HG03469 (cell line): ENCODE measurements around the gene PRDM16.
"Not testable (repeated sequence)": the region's sequence is repeated elsewhere in the genome, so short reads cannot be mapped to it uniquely, and the experiment has no call there.

Experiments used
- ATAC-seq: cut with Tn5 transposase; IDR thresholded peaks from one replicate; pipeline ENCODE4 v1.9.1; 2021; ENCODE audit warnings: mild to moderate bottlenecking, moderate library complexity, moderate number of reproducible peaks; ENCODE audit not compliant: unreplicated experiment

The PRDM16 gene

DNA sequence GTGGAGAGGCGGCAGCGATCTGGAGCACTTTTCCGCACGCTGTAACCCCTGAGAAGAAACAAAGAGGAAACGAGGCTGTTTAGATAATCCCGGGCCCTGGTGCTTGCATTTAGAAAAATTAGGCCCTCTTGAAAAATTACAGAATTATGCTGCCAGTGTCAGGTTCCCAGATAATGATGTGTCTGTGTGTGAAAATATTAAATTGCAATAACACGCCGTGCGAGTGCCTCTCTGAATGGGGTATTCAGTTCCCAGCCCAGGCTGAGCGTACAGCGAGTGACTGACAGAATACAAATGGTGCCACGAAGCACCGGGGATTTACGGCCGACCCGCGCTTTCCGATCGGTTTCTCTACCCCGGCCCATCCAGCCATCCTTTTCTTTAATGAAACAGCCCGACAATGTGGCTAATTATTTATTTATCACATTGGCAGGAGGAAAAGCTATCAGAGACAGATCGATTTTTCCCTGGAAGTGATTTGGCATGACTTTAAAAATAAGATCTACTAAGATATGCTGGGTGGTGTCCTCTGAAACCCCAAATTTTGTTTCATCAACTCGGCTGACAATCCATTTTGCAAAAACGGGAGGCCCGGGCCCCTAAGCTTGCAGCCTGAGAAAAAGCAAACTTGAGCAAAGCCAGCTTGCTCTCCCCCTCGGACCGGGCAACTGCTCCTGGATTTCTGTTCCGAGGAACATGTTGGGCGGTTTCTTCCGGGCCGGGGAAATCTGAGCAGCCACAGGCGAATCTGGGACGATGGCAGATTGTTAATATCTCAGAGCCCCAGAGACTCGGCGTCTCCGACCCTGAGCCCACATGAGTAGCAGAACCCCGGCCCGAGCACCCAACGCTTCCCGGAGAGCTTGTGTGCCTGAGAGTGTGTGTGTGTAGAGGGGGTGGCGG is 11.3 kb downstream of the PRDM16 start:
- ATAC-seq = no peak

DNA sequence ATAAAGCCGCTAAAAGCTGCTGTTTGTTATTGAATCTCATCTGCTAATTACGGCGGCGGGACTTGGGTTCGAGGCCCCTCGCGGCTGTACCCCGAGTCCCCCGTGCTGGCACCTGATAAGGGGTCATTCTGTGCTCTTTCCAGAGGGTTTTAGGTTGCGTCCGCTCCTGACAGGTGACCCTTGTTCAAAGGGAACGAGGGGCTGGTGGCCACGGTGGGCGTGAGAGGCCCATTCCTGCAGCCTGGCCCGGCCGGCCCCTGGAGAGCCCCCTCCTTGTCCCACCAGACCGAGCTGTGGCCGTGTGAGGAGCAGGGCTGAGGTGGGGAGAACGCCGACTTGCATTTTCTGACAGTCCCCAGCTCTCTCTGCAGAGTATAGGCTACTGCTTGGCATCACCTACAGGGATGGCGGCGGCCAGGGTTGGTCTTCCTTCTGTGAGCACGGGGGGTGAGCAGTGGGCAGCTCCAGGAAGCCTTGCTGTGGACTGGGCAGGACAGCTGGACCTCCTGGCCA is 12.2 kb downstream of the PRDM16 start:
- no peak for ATAC-seq

DNA sequence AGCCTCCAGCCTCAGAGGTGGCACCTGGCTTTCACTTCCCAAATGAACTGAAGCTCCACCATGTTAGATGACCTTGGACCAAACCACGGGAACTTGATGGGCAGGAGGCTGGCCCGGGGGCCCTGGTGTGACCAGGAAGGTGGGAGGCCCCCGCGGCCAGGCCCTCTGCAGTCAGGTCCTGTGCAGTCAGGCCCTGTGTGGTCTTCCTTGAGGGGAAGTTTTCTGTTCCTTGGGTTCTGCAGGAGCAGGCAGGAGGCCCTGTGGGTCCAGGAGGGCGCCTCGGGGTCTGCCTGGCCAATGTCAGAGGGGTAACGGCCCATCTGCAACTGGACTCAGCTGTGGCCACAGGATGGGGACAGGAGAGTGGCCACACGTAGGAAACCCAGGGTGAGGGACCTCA is 13.0 kb downstream of the PRDM16 start:
- no peak for ATAC-seq

DNA sequence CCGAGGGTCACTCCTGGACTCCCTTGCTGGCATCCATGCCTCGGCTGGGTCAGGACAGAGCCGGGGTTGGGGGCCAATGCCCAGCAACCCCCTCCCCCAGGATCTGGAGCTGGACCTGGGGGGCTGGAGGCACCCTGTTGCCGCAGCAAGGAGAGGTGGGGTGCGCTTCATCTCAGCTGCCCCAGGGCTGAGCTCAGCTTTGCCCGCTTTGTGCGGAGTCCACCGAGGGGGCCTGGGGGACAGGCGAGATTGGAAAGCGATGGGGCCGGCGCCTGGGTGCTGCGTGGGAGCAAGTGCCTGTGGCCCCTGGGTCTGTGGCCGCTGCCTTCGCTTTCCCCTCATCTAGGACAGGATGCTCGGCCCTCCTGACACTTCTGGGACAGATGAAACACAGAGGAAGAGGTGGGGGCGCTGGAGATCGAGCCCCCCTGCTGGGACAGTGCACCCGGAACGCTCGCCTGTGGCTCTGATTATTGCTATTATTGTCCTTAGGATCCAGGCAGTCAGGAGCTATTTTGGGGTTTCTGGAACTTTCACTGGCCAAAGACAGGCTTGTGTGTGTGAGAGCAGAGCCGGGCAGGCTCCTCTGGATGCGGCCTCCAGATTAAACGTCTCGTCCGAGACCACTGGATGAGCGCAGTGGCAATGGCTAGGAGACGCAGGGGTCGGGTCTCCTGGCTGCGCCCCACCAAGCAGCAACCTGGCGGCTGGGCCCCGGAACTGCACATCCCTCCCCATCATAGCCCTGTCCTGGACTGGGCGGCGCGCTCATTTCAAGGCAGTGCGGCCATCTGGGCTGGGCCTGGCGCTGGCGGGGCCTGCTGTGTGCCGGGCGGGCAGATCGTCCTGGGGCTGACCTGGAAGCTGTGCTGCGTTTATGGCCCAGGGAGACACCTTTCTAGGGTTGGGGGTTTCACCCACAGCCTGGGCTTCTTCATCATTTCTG is 13.8 kb downstream of the PRDM16 start:
- ATAC-seq = no peak

DNA sequence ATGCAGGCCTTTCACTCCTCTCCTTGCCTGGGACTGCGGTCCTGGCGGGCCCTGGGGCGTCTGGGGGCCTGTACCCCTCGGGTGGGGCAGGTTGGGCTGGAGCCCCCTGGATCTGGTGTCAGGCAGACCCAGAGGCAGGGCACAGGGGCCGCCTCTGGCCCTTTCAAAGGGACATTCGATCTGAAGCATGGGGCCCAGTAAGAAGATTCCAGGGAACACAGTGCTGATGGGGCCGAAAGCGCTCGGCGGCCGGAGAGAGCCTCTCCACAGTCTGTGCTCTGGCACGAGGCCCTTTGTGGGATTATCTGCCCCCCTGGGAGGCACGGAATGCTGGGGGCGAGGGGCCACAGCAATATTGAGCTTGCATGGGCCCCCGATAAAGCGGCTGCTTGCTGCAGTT is 15.2 kb downstream of the PRDM16 start:
- no peak for ATAC-seq

DNA sequence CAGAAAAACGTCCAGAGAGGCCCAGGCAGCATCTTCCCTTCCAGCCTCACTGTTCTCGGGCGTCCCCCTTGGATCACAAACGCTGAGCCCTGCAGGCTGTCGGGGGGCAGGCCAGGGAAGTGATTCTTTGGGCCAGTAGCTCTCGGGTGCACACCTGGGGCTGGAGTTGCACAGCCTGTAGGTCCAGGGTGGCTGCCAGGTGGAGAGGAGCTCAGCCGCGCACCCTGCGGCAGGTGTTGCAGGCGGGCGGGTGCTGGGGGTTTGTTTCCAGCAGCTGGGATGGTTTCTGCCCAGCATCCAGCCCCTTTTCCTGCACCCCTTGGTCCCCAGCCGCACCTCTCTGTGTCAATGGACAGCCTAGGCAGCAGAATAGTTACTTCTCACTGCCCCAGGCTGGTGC is 15.7 kb downstream of the PRDM16 start:
- no peak for ATAC-seq

DNA sequence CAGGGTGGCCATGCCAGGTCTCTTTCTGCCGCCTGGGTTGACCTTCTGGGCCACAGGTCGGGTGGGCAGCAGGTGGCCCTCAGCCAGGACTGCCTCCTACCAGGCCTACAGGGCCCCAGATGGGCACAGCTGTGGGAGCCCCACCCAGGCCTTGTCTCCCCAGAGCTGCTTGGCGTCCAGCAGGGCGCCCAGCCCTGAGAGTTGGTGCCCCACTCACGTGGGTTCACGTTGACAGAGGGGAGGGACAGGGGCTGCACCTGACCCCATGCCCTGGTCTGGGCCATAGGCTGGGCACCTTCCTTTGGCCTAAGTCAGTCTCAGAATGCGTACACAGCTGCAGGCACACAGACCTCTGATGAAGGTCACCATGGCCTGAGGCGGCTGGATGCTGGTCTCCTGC is 16.7 kb downstream of the PRDM16 start:
- no peak for ATAC-seq

DNA sequence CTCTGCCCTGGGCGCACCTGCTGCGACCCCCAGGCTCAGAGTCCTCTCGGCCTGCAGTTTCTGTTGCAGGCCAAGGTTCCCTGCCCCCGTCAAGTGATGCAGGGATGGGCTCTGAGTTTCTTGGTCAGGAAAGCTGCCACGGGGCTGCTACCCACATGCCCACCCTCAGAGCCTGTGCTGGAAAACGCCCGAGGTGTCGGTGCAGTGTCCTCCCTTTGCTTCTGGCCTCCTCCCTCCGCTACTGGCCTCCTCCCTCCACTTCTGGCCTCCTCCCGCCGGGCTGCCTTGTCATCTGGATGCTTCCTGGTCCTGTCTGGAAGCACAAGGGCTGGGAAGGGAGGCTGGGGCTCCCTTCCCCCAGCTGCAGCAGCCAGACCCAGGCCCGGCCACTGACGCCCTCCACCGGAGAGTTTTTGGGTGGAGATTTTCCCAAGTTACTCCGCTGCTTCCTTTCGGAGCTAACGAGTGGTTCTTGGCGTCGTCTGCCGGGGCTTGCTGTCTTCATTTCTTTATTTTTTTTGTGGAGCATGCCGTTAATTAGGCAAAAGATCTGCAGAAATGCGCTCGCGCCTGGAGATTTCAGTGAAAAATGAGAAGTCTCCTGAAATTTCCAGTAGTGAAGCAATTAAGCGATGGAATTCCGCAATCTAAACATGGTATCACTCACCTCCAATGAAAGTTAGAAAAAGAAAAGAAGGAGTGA is 17.4 kb downstream of the PRDM16 start:
- no peak for ATAC-seq

DNA sequence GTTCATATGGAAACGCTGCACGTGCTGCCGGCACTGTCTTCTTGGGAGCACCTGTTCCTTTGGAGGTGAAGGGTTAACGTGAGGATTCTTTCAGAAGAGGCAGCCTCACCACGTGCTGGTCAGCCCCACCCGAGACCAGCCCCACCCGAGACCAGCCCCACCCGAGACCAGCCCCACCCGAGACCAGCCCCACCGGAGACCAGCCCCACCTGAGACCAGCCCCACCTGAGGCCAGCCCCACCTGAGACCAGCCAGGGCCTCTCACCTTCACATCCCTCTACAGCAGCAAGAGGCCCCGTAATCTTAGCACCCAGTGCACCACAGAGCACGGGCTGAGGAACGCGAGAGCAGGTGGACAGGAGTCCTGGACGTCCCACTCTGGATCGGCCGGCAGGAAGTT is 18.0 kb downstream of the PRDM16 start:
- no peak for ATAC-seq

DNA sequence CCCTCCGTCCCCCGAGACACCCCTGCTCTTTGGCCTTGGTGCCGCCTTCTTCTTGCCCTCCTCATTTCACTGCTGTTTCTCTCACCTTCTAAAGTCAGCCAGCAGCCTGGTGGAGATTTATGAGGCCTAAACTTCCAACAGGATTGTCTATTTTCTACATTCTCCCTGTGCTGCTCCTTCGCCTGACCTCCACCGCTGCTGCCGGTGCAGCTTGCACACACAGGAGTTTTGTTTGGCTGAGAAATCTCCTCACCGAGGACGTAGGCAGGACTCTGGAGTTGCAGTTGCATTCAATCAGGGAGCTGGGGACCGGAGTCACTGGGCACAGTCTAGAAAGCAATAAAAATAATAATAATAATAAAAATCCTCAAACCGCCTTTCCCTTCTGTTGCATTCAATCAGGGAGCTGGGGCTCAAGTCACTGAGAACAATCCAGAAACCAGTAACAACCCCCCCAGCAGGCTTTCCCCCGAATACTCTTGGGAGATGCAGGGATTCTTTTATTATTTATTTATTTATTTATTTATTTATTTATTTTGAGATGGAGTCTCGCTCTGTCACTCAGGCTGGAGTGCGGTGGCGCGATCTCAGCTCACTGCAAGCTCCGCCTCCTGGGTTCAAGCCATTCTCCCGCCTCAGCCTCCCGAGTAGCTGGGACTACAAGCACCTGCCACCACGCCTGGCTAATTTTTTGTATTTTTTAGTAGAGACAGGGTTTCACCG is 19.1 kb downstream of the PRDM16 start:
- ATAC-seq = not testable (repeated sequence)

DNA sequence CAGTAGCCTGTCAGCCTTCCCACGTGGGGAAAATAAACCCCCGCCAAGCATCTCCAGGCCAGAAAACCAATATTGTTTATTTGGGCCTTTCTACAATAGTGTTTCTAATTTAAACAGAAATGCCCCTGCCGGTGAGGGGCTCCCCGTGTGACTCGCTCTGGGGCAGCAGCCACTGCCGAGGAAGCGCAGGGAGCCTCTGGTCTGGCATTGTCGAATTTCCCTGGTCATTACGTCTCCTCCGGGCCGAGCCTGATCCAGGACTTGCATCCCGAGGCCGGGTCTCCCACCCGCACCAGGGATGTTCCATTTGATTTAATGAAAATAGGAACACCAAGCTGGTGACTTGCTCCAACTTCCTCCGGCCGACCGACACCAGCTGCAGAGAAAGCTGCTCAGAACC is 20.5 kb downstream of the PRDM16 start:
- ATAC-seq = no peak

DNA sequence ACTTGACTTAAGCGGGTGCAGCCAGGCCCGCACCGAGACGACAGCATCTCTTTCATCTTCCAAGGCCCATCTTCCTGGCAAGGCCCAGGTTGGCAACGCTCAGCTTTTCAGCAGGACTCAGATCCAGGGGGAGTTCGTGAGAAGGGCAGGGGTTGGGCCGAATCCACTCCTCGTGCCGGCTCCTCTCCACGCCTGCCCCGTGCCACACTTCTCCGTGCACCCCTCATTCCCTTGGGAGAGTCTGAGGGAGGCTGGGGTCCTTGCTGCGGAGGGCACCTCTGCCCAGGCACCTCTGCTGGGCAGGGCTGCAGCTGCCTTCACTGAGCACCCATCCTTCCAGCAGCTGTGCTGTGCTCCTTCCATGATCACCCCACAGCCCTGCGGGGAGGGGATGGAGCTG is 22.3 kb downstream of the PRDM16 start:
- ATAC-seq = no peak

DNA sequence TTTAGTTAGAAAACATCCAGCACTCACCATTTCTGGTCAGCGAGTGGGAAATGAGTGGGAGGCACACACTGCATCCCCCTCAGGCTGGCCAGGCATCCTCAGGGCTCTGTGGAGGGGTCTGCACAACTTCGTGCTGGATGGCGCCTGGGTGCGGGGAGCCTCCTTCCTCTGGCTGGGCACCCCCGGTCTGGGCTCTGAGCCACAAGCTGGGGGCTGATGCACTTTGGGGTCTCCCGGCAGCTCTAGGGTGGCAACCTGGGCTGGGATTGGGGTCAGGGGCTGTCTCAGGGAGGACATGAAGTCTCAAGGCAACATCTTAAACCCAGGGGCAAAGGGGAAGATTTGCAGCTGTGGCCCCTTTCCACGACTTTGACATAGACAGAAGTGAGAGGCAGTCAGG is 23.5 kb downstream of the PRDM16 start:
- no peak for ATAC-seq

DNA sequence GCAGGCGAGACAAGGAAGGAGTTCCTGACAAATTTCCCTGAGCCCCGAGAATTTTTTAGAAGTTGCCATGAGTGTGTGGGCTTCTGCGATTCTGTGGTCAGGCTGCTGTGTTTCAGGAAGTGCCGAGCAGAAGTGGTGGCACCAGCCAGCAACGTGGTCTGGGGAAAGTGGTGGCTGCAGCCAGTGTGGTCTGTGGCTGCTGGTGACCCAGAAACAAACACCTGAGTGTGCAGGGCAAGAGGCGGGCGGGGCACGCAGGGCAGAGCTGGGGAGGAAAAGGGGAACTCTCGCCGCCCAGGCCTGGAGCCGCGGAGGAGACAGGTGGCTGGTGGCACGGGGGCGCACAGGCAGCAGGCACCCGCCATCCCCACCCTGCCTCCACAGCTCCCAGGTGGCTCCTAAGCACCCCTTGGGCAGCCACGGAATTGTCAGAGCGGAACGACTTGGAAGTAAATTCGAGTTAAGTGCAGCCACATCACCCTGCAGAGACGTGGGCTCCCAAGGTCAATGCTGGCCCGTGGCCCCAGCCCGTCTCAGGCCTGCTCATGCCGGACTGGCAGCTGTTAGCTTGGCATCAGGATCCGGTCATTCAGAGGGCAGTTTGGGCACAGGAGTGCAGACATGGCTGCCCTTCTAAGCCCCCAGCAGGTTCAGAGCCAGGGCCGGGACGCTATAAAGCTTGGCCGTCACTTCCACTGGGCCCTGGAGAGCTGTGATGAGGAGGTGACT is 25.1 kb downstream of the PRDM16 start:
- ATAC-seq = no peak

DNA sequence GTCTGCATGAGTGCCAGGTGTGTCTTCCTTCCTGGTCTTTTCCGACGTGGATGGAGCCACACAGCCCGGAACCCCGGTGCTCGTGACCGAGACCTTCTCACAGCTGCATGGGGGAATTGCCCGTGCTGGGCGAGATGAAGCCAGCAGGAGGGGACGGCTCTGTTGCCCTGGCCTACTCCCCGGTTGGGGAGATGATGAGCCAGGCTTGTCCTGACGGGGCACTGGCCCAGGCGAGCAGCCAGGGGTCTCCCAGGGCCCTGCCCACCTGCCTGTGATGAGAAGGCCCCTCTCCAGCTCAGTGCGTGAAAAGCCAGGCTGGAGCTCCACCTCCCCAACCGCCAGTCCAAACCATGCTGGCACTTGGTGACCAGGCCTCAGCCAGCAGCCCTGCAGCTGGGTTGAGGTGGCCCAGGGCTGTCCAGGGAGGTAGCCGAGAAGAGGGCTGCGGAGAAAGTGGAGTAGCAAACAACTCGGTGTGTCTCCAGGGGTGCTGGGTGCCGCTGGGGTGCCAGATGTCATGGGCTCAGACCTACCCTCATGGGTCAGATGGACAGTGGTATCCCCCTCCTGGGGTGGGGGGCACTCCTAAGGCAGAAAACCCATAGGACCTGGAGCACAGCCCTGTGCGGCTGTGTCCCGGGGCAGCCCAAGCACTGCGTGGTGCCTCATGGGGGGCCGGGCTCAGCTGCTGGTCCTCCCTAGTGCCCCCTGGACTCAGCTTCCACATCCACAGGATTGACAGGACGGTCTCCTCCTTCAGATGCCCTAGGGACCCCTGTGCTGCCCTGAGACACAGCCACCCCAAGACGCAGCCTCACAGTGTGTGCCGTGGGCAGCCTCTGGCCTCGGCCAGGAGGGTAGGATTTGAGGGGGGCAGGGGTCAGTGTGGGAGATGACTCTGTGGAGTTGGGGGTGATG is 26.1 kb downstream of the PRDM16 start:
- ATAC-seq = no peak

DNA sequence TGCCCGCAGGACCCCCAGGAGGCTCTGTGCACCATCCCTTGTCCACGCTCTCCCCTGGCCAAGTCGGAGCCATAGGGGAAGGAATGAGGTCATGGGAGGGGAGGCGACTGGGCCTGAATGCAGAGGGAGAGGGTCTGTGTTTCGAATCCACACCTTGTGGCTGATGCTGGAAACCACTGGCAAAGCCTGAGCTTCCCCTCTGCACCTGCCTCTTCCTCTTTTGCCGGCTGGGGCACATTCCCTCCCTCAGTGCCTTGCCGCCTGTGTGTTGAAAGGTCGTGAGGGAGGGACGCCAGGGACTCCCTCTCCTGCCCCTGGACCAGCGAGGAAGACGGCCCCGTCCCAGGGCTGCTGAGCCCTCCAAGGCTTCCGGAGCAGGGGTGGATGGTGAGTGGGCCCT is 27.3 kb downstream of the PRDM16 start:
- ATAC-seq = no peak

DNA sequence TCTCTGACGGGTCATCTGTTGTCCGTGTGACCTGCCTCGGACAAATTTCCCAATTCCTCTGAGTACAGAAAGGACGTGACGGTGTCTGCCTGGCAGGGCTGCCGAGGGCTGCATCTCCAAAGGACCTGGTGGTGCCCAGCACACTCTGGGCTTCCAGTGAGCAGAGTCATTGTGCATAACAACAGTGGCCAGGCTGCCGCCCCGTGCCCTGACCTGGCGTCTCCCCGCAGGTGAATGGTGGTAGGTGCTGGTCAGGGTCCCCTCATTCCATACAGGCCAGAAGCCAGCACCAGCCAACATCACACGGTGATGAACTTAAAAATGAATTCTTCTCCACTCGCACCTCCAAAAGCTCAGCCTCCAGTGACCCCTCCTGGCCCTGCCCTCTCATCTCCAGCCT is 28.2 kb downstream of the PRDM16 start:
- no peak for ATAC-seq

DNA sequence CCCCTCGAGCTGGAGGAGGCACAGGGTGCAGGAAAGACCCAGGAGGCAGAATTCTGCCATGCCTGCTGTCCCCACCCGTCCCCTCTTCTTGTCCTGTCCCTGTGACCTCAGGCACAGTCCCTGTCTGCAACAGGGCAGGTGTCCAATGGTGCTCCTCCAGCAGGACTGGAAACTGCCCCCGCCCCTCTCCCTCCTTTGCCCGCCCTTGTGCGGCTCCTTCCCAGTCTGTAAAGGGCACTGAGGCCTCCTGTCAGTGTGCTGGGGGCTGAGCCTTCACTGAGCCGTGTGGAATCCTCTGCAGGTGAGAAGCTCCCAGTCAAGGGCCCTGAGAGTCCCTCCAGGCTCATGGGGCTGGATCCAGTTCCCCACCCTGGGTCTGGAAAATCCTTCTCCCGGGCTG is 28.9 kb downstream of the PRDM16 start:
- no peak for ATAC-seq

DNA sequence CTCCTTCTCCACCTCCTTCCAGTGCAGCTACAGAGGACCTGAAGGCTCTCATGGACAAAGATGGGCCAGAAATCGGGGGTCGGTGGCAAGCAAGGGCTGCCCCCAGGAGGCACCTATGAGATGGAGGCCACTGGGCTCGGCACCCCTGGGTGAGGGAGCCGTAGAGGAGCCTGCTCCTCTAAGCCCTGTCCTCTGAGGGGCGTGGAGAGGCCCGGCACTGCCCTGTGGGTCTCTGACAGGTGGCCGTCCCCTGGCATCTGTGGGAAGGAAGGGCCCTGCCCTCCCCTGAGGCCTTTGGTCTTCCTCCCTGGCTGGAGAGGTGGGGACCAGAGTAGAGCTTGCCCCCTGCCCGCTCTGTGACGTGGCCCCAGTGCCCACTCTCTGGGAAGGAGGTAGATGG is 30.9 kb downstream of the PRDM16 start:
- ATAC-seq = no peak
